Activated CD8-positive, alpha-beta memory T cell treated with anti-CD3 and anti-CD28 coated beads, Interleukin-2, amount 50 U/mL, for 24 hours (primary cell): ENCODE data around the gene GARS1.

Experiments
- DNase-seq: peaks from one replicate; pipeline ENCODE4 v3.0.0-alpha.2; 2020; ENCODE audit errors: extremely low read depth

GARS1 gene

GRCh38 chr7:30681815-30682211 is 87.1 kb downstream of the GARS1 start:
- no peak for DNase-seq

- no peak for DNase-seq
Measured at GRCh38 chr7:30682212-30683083, 87.8 kb downstream of the GARS1 start, which contains the start of gene CRHR2. Gene CRHR2 (minus strand): TSS chr7:30682456. CDS start chr7:30682280, 176 bp downstream.

- no peak for DNase-seq
Measured at GRCh38 chr7:30683306-30683705, 88.6 kb downstream of the GARS1 start.
